VCaP (cell line): ENCODE results near the gene RNF217.

Source experiments
- H3K27ac ChIP-seq: fragments of 450-650 bp; 2 replicates; pipeline ENCODE4 v1.5.1; 2017
- TF ChIP-seq, protein P1 (sequence below): fragments of 450-650 bp; conservative IDR thresholded peaks from 2 replicates; pipeline ENCODE4 v1.5.1; 2017; ENCODE audit warnings: mild to moderate bottlenecking, moderate library complexity

The RNF217 gene

DNA sequence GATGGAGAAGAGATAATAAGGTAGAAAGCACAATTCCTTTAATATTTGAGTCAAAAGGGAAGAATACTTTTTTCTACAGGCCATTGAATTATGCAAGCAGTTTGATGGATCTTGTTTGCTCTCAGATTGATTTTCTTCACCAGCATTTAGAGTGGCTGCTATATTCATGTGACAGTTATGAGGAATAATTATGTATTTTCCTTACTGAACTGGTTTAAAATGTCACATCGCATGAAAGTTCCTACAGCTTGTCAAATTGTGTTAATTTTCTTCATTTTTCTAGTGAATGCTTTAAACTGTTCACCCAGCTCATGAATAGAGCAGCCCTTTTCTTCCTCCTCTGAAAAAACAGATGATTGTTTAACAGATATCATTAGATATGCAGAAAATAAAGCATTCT, 153.9 kb downstream of the RNF217 start:
- H3K27ac ChIP-seq, result no peak overlapping the region
- TF ChIP-seq, protein P1, sequence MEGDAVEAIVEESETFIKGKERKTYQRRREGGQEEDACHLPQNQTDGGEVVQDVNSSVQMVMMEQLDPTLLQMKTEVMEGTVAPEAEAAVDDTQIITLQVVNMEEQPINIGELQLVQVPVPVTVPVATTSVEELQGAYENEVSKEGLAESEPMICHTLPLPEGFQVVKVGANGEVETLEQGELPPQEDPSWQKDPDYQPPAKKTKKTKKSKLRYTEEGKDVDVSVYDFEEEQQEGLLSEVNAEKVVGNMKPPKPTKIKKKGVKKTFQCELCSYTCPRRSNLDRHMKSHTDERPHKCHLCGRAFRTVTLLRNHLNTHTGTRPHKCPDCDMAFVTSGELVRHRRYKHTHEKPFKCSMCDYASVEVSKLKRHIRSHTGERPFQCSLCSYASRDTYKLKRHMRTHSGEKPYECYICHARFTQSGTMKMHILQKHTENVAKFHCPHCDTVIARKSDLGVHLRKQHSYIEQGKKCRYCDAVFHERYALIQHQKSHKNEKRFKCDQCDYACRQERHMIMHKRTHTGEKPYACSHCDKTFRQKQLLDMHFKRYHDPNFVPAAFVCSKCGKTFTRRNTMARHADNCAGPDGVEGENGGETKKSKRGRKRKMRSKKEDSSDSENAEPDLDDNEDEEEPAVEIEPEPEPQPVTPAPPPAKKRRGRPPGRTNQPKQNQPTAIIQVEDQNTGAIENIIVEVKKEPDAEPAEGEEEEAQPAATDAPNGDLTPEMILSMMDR, result no peak

DNA sequence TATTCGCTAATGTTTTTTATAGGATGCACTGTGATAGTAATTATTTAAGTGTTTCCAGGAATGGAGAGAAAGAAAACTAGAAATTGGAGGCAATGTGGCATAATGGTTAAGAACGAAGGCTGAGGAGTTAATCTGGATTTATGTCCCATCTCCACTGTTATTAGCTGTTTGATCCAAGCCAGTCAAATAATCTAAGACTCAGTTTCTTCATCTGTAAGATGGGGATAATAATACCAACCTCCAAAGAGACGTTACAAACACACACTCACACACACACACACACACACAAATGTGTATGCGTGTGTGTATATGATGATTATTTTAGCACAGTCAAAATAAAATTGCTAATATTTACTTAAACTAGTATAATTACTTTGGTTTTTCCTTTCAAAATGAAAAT, 154.5 kb downstream of the RNF217 start:
- no peak overlapping the region for H3K27ac ChIP-seq
- TF ChIP-seq, protein P1, result no peak

DNA sequence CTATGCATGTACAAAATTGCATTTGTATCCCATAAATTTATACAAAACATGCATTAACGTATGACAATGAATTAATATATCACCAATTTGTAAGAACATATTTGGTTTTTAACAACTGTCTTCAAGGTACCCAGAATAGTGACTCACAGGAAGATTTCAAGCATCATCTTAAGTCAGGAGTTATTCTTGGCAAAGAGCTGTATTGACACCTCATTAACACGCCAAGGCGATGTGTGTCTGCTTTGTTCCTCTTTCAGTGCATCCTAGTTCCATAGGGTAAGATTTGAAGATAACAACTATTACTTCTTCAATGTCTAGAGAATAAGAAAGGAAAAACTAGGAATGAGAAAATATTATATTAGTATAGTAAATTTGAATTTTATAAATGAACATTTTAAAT, 155.6 kb downstream of the RNF217 start:
- TF ChIP-seq, protein P1, result no peak
- no peak overlapping the region for H3K27ac ChIP-seq

DNA sequence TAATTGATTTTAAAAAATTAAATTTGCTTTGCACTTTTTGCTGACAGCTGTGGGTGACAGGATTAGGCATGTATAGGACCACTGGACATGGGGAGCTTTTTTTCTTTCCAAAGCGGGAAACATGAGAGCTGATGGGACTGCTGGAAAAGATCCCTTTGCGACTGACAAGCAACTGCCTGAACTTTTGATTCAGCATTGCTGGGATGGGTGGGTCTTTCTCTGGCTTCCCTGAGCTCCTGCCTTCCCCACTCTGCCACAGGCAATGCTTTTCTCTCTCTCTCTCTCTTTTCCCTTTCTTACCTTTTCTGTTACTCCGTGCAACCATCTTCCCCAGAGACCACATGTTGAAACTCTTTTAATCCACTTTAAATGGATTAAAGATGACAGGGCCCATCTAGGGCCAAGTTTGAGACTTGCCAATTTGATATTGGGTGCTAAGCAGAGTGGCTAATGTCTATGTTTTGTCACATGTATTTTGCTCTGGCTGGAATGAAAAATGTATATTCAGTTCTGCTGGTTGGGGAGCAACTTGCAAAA, 157.9 kb downstream of the RNF217 start:
- TF ChIP-seq, protein P1, result no peak

DNA sequence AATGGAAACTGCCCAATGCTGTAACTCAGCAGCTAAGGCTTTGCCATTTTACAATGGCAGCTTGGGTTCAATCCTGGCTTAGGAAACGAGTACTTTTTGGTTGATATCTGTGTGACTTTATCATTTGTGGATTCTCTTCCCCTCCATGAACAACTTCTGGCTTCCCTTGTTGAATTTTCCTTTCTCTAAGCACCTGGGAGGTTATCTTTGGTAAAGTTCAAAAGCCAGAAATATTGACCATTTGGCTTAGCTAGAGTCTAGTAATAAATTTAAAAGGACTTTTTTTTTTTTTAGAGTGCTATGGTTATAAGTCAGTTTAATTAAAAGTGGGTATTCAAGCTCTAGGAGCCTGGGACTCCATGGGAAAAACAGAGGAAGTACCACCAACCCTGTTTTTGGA, 159.7 kb downstream of the RNF217 start:
- H3K27ac ChIP-seq, result no peak overlapping the region
- TF ChIP-seq, protein P1, result no peak

More for the DNA sequence above, 157.9 kb downstream of the RNF217 start:
- H3K27ac ChIP-seq, result no peak overlapping the region

DNA sequence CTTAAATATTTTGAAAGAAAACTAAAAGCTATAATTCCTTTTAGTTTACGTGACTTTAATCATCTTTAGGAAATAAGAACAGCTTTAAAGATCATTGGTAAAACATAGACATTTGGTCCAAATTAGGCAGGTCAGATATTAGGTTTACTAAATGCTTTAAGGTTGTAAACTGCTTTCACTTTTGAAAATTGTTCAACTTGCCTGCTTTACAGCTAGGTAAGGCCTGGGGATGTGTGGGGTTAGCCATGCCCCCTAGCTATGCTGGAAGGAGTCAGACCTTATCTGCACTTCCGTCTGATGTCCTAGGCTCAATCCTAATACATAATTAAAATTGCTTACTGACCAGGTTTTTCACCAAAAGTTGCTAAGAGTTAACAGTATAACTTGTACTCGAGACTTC, 160.8 kb downstream of the RNF217 start:
- TF ChIP-seq, protein P1, result no peak
- no peak overlapping the region for H3K27ac ChIP-seq

DNA sequence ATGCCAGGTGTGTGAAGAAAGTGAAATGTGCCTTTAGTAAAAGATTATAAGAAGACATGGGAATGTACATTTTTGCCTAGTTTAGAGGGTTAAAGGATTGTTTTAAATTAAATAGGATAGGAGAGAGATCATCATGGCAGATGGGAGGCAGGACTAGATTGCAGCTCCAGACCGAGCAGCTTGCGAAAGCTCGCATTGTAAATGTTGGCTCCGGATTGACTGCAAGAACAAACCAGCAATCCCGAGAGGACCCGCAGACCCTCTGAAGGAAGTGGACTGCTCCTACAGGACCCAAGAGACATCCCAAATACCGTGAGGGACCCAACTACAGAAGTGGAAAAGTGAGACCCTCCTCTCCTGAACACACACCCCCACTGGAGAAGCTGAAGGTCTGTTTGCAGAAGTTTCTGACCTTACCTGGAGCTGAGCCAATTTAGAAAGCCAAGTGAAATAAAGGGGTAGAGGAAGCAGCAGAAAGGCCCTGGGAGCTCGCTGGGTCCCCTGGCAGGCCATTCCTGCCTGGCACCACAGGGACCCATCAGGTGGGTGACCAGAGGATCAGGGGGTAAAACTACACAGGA, 161.3 kb downstream of the RNF217 start:
- TF ChIP-seq, protein P1, result no peak
- no peak overlapping the region for H3K27ac ChIP-seq
